IMR-90 (cell line): ENCODE measurements around the gene DGLUCY. TPM values are rescaled to one million over a fixed set of nuclear protein-coding genes. Genes with fewer than 3 reads are reported as not detected.
"Not testable (repeated sequence)": the region's sequence is repeated elsewhere in the genome, so short reads cannot be mapped to it uniquely, and the experiment has no call there.

Experiments
- ATAC-seq: fragments of 200-7000 bp; cut with Tn5 transposase; 2 replicates; pipeline ENCODE4 v1.9.1; 2020; ENCODE audit warnings: low read depth, mild to moderate bottlenecking, moderate library complexity
- BruUV-seq: library from RNA; stranded (reverse); fragments of 400-500 nt; replicated peaks from 2 replicates; lab custom pipeline; 2021; lab: Mats Ljungman, UMichigan
- CTCF ChIA-PET: fragments of 300-600 bp; formaldehyde crosslinking; extraction: SDS; loops from one replicate; lab custom pipeline; 2021; ENCODE audit warnings: antibody characterized with exemption; lab: Yijun Ruan, JAX
- POLR2A ChIA-PET: fragments of 300-600 bp; sonication (Branson Sonifier 250); formaldehyde crosslinking; loops from one replicate; lab custom pipeline; 2022; ENCODE audit warnings: antibody characterized with exemption; ENCODE audit not compliant: unreplicated experiment; lab: Charles Lee
- DNase-seq: peaks from one replicate; pipeline ENCODE4 v3.0.0; 2013
- H2AFZ ChIP-seq: replicated peaks from 2 replicates; pipeline ENCODE3; 2013; ENCODE audit warnings: low read length, mild to moderate bottlenecking; ENCODE audit not compliant: poor library complexity
- H2AK5ac ChIP-seq: 2 replicates; pipeline ENCODE4 v1.6.1; 2013; ENCODE audit warnings: low read depth, low read length, inconsistent platforms
- H2AK9ac ChIP-seq: replicated peaks from 2 replicates; pipeline ENCODE3; 2013; ENCODE audit warnings: mild to moderate bottlenecking, low read depth, low read length, moderate library complexity; ENCODE audit not compliant: poor library complexity
- H2BK120ac ChIP-seq: 2 replicates; pipeline ENCODE4 v1.6.1; 2013; ENCODE audit warnings: low read depth, low read length, inconsistent platforms
- H2BK15ac ChIP-seq: 3 replicates; pipeline ENCODE4 v1.6.1; 2013; ENCODE audit warnings: low read depth, low read length, inconsistent platforms
- H2BK20ac ChIP-seq: 2 replicates; pipeline ENCODE4 v1.6.1; 2013; ENCODE audit warnings: low read depth, mild to moderate bottlenecking, inconsistent platforms, low read length, moderate library complexity
- H2BK5ac ChIP-seq: 2 replicates; pipeline ENCODE4 v1.6.1; 2013; ENCODE audit warnings: mild to moderate bottlenecking, low read depth, low read length, inconsistent platforms; ENCODE audit not compliant: poor library complexity, severe bottlenecking
- H3K14ac ChIP-seq: replicated peaks from 2 replicates; pipeline ENCODE4 v1.6.1; 2013; ENCODE audit warnings: low read depth, low read length, inconsistent platforms
- H3K18ac ChIP-seq: 2 replicates; pipeline ENCODE4 v1.6.1; 2013; ENCODE audit warnings: low read depth, low read length, control low read depth
- H3K23ac ChIP-seq: 2 replicates; pipeline ENCODE4 v1.6.1; 2013; ENCODE audit warnings: low read depth, low read length, inconsistent platforms
- H3K27ac ChIP-seq: 2 replicates; pipeline ENCODE4 v1.5.1; 2013; ENCODE audit warnings: mild to moderate bottlenecking, control low read depth, low read length; ENCODE audit not compliant: insufficient read depth
- H3K27me3 ChIP-seq: 2 replicates; pipeline ENCODE4 v1.6.1; 2013; ENCODE audit warnings: low read length; ENCODE audit not compliant: control insufficient read depth, insufficient read depth
- H3K36me3 ChIP-seq: 2 replicates; pipeline ENCODE4 v1.6.1; 2013; ENCODE audit warnings: low read length, mixed read lengths; ENCODE audit not compliant: control insufficient read depth, insufficient read depth
- H3K4ac ChIP-seq: 2 replicates; pipeline ENCODE4 v1.6.1; 2013; ENCODE audit warnings: low read depth, low read length, inconsistent platforms
- H3K4me1 ChIP-seq: 2 replicates; pipeline ENCODE4 v1.6.1; 2013; ENCODE audit warnings: low read length, mixed read lengths; ENCODE audit not compliant: control insufficient read depth, insufficient read depth
- H3K4me2 ChIP-seq: 2 replicates; pipeline ENCODE4 v1.6.1; 2013; ENCODE audit warnings: low read depth, mild to moderate bottlenecking, control low read depth, low read length, moderate library complexity
- H3K4me3 ChIP-seq: 2 replicates; pipeline ENCODE4 v1.5.1; 2013; ENCODE audit warnings: low read depth, mild to moderate bottlenecking, control low read depth, low read length, moderate library complexity; ENCODE audit not compliant: insufficient read depth
- H3K56ac ChIP-seq: 2 replicates; pipeline ENCODE4 v1.6.1; 2013; ENCODE audit warnings: low read length, inconsistent platforms; ENCODE audit not compliant: insufficient read depth; ENCODE audit errors: extremely low read depth
- H3K79me1 ChIP-seq, 2 experiments: 2 replicates each; pipeline ENCODE4 v1.6.1; 2013; ENCODE audit warnings: low read length in 2 of 2, inconsistent platforms in 1 of 2, low read depth in 1 of 2
- H3K9ac ChIP-seq: 2 replicates; pipeline ENCODE4 v1.6.1; 2013; ENCODE audit warnings: low read depth, low read length, control low read depth
- H3K9me1 ChIP-seq: 2 replicates; pipeline ENCODE4 v1.6.1; 2013; ENCODE audit warnings: low read length, inconsistent platforms; ENCODE audit not compliant: insufficient read depth
- H3K9me3 ChIP-seq: 2 replicates; pipeline ENCODE4 v1.6.1; 2013; ENCODE audit warnings: low read length; ENCODE audit not compliant: control insufficient read depth, insufficient read depth
- H4K20me1 ChIP-seq: 2 replicates; pipeline ENCODE4 v1.6.1; 2013; ENCODE audit warnings: low read length, inconsistent platforms; ENCODE audit not compliant: insufficient read depth
- H4K5ac ChIP-seq: 2 replicates; pipeline ENCODE4 v1.6.1; 2013; ENCODE audit warnings: mild to moderate bottlenecking, low read depth, low read length, control low read depth
- H4K8ac ChIP-seq, 2 experiments: 2 replicates each; pipeline ENCODE4 v1.6.1; 2013; ENCODE audit warnings: low read depth in 2 of 2, low read length in 2 of 2, control low read depth in 1 of 2, inconsistent platforms in 1 of 2
- H4K91ac ChIP-seq: 2 replicates; pipeline ENCODE4 v1.6.1; 2013; ENCODE audit warnings: low read depth, low read length, inconsistent platforms; ENCODE audit not compliant: insufficient read depth
- CEBPB ChIP-seq: IDR thresholded peaks from 2 replicates; pipeline ENCODE4 v1.6.1; 2012; ENCODE audit warnings: low read depth, low read length, improper control_type of control experiment
- CHD1 ChIP-seq: IDR thresholded peaks from 2 replicates; pipeline ENCODE4 v1.6.1; 2012; ENCODE audit warnings: low read depth, low read length, improper control_type of control experiment
- MAZ ChIP-seq: IDR thresholded peaks from 2 replicates; pipeline ENCODE4 v1.6.1; 2012; ENCODE audit warnings: low read depth, mild to moderate bottlenecking, low read length, improper control_type of control experiment, moderate library complexity, borderline replicate concordance
- RFX5 ChIP-seq: IDR thresholded peaks from 2 replicates; pipeline ENCODE4 v1.8.0; 2012; ENCODE audit warnings: low read depth, mild to moderate bottlenecking, low read length, moderate library complexity
- WGBS, 2 experiments: methylation state at CpG; one replicate each; pipeline versions ENCODE4 v1.1.5 to v1.1.7; 2013; ENCODE audit warnings: missing lambda C conversion rate in 2 of 2; ENCODE audit not compliant: insufficient read length in 1 of 2; ENCODE audit errors: extremely low coverage in 2 of 2; 5-methylcytosine and 5-hydroxymethylcytosine counted together
- dilution Hi-C: fragments of 300-500 bp; cut with HindIII; formaldehyde crosslinking; loops from one replicate; pipeline ENCODE4 v1.14.3; 2018; ENCODE audit warnings: low sequenced_read_pairs; ENCODE audit not compliant: unreplicated experiment
- in situ Hi-C: fragments of 300-500 bp; cut with MboI; formaldehyde crosslinking; loops from 3 replicates; pipeline ENCODE4 v1.14.3; 2019; ENCODE audit warnings: low sequenced_read_pairs, inconsistent platforms, mixed read lengths
- intact Hi-C: fragments of 100-400 bp; cut with micrococcal nuclease; formaldehyde crosslinking; loops from 2 replicates; pipeline ENCODE4 v1.10.0; 2022
- polyA plus RNA-seq, 3 experiments: library from polyadenylated mRNA; depleted of rRNA; stranded (reverse); fragments of >200 nt; gene quantifications; 2 replicates each; pipeline ENCODE4 v1.2.3, GENCODE V29; 2012; ENCODE audit warnings: low replicate concordance in 1 of 3
- total RNA-seq: library from RNA; depleted of rRNA; stranded (reverse); fragments of >200 nt; gene quantifications from 2 replicates; pipeline ENCODE4 v1.2.3, GENCODE V29; 2012

The DGLUCY gene
- total and polyA plus RNA-seq, 2 of the 4 experiments (the other 2 are of a cell fraction) = 8.5 to 13.3 TPM

GRCh38 chr14:91180611-91181010, 66.7 kb downstream of the DGLUCY start:
- WGBS, 2 experiments = no CpG with 5 or more reads among the region's 2 CpGs
- DNase-seq = no peak
- in situ Hi-C loops (no loop called here), intact Hi-C loops (no loop called here), dilution Hi-C loops (no loop called here)
- H3K27ac ChIP-seq = no peak overlapping the region
- no peaks in the 10 kb centered on the region for H3K9me3 ChIP-seq
- H2AFZ ChIP-seq = no peak overlapping the region
- no peak overlapping the region for H3K9ac ChIP-seq
- TF ChIP-seq CHD1 = no peak
- no peak for TF ChIP-seq RFX5
- no peak for TF ChIP-seq MAZ
- no peak for TF ChIP-seq CEBPB
- H3K14ac ChIP-seq = no peak overlapping the region
- H3K9me1 ChIP-seq = no peaks in the 10 kb centered on the region; the same call in 1 of the 2 replicates
- H2AK5ac ChIP-seq = no peak overlapping the region
- no peak overlapping the region for H3K56ac ChIP-seq
- peaks cover 7% of the 10 kb centered on the region for H3K36me3 ChIP-seq
- ChIA-PET POLR2A (no interaction called here), CTCF (no interaction called here)
- H2BK15ac ChIP-seq = no peak overlapping the region
- no peak overlapping the region for H3K4ac ChIP-seq
- no peak overlapping the region for H3K4me2 ChIP-seq
- H3K4me1 ChIP-seq = no peaks in the 10 kb centered on the region
- H4K5ac ChIP-seq = no peak overlapping the region
- no peak for ATAC-seq
- H2AK9ac ChIP-seq = no peak overlapping the region
- no peak overlapping the region for H3K23ac ChIP-seq
- no TSS peak for BruUV-seq
- no peak overlapping the region for H3K18ac ChIP-seq
- no peaks in the 10 kb centered on the region for H3K79me1 ChIP-seq
- H2BK5ac ChIP-seq = no peak overlapping the region
- H4K20me1 ChIP-seq = no peaks in the 10 kb centered on the region
- no peaks in the 10 kb centered on the region for H3K27me3 ChIP-seq
- no peak overlapping the region for H4K8ac ChIP-seq
- H2BK120ac ChIP-seq = no peak overlapping the region
- H3K4me3 ChIP-seq = no peak overlapping the region
- H2BK20ac ChIP-seq = no peak overlapping the region
- no peak overlapping the region for H4K91ac ChIP-seq

- CTCF ChIA-PET = not testable (repeated sequence)
Measured at GRCh38 chr14:91182753-91183152, 68.9 kb downstream of the DGLUCY start.

More at GRCh38 chr14:91182753-91183152, 68.9 kb downstream of the DGLUCY start:
- H3K9me1 ChIP-seq, H3K27me3 ChIP-seq, H2AFZ ChIP-seq, H2AK5ac ChIP-seq, H4K8ac ChIP-seq, H3K18ac ChIP-seq, H3K27ac ChIP-seq, H3K9ac ChIP-seq, H3K4me3 ChIP-seq, H4K91ac ChIP-seq, dilution Hi-C loops, BruUV-seq, H4K20me1 ChIP-seq, H4K5ac ChIP-seq, H3K4ac ChIP-seq, H3K14ac ChIP-seq, ATAC-seq, H3K23ac ChIP-seq, H2BK5ac ChIP-seq, POLR2A ChIA-PET, H3K4me2 ChIP-seq, H2BK15ac ChIP-seq, intact Hi-C loops, H3K79me1 ChIP-seq, H3K56ac ChIP-seq, H2AK9ac ChIP-seq, H3K9me3 ChIP-seq, H2BK20ac ChIP-seq, H2BK120ac ChIP-seq, H3K4me1 ChIP-seq, DNase-seq, in situ Hi-C loops: not testable (repeated sequence)
- peaks cover 14% of the 10 kb centered on the region for H3K36me3 ChIP-seq
- no CpG with 5 or more reads among the region's 3 CpGs for WGBS, 2 experiments
